Smooth muscle cell of the coronary artery (primary cell): ENCODE data around the gene USP17L13. TPM values are rescaled to one million over a fixed set of nuclear protein-coding genes. Genes with fewer than 3 reads are reported as not detected.

Source experiments
- total RNA-seq: library from RNA; depleted of rRNA; stranded (reverse); fragments of >200 nt; gene quantifications from 2 replicates; pipeline ENCODE4 v1.2.3, GENCODE V29; 2014; ENCODE audit warnings: low replicate concordance

The USP17L13 gene
- total RNA-seq: not detected in 2 replicates

GRCh38 chr4:9224596-9224995 lies at the start of gene USP17L13:
TSS of gene USP17L13 (plus strand) at chr4:9224896. CDS start at chr4:9224896, 0 bp downstream.

GRCh38 chr4:9210357-9210756 lies 14.3 kb upstream of the USP17L13 start, which contains the start of gene USP17L10:
TSS of gene USP17L10 (plus strand) at chr4:9210657. CDS start at chr4:9210657, 0 bp downstream.

GRCh38 chr4:9215105-9215504 lies 9.6 kb upstream of the USP17L13 start, which contains the start of gene USP17L11:
TSS of gene USP17L11 (plus strand) at chr4:9215405. CDS start at chr4:9215405, 0 bp downstream.

GRCh38 chr4:9219852-9220251 lies 4.8 kb upstream of the USP17L13 start, which contains the start of gene USP17L12:
TSS of gene USP17L12 (plus strand) at chr4:9220152. CDS start at chr4:9220152, 0 bp downstream.

GRCh38 chr4:9234085-9234484 lies 9.4 kb downstream of the USP17L13 start, which contains the start of gene USP17L15:
TSS of gene USP17L15 (plus strand) at chr4:9234385. CDS start at chr4:9234385, 0 bp downstream.

GRCh38 chr4:9243579-9243978 lies 18.9 kb downstream of the USP17L13 start, which contains the start of gene USP17L17:
TSS of gene USP17L17 (plus strand) at chr4:9243879. CDS start at chr4:9243879, 0 bp downstream.

GRCh38 chr4:9247953-9248680 lies 23.4 kb downstream of the USP17L13 start, which contains the start of gene USP17L18:
TSS of gene USP17L18 (plus strand) at chr4:9248630. CDS start at chr4:9248630, 0 bp downstream.

GRCh38 chr4:9253078-9253477 lies 28.4 kb downstream of the USP17L13 start, which contains the start of gene USP17L19:
TSS of gene USP17L19 (plus strand) at chr4:9253378. CDS start at chr4:9253378, 0 bp downstream.

GRCh38 chr4:9257824-9258223 lies 33.1 kb downstream of the USP17L13 start, which contains the start of gene USP17L20:
TSS of gene USP17L20 (plus strand) at chr4:9258124. CDS start at chr4:9258124, 0 bp downstream.

GRCh38 chr4:9262572-9262971 lies 37.9 kb downstream of the USP17L13 start, which contains the start of gene USP17L21:
TSS of gene USP17L21 (plus strand) at chr4:9262872. CDS start at chr4:9262872, 0 bp downstream.

GRCh38 chr4:9267319-9267718 lies 42.6 kb downstream of the USP17L13 start, which contains the start of gene USP17L22:
TSS of gene USP17L22 (plus strand) at chr4:9267619. CDS start at chr4:9267619, 0 bp downstream.

Other genes with a start within 250 kb of the USP17L13 start
- gene FAM90A26, start 54.5 kb upstream of the USP17L13 start, total RNA-seq: not detected in 2 replicates
- not detected in 2 replicates for gene USP17L10, start 14.2 kb upstream of the USP17L13 start, total RNA-seq
- gene USP17L11, start 9.5 kb upstream of the USP17L13 start, total RNA-seq: not detected in 2 replicates
- not detected in 2 replicates for gene USP17L12, start 4.7 kb upstream of the USP17L13 start, total RNA-seq
- not detected in 2 replicates for gene USP17L15, start 9.5 kb downstream of the USP17L13 start, total RNA-seq
- not detected in 2 replicates for gene USP17L17, start 19.0 kb downstream of the USP17L13 start, total RNA-seq
- gene USP17L18, start 23.7 kb downstream of the USP17L13 start, total RNA-seq: not detected in 2 replicates
- not detected in 2 replicates for gene USP17L19, start 28.5 kb downstream of the USP17L13 start, total RNA-seq
- gene USP17L20, start 33.2 kb downstream of the USP17L13 start, total RNA-seq: not detected in 2 replicates
- not detected in 2 replicates for gene USP17L21, start 38.0 kb downstream of the USP17L13 start, total RNA-seq
- not detected in 2 replicates for gene USP17L22, start 42.7 kb downstream of the USP17L13 start, total RNA-seq
- gene USP17L24, start 100.3 kb downstream of the USP17L13 start, total RNA-seq: not detected in 2 replicates
- not detected in 2 replicates for gene USP17L25, start 105.0 kb downstream of the USP17L13 start, total RNA-seq
- gene USP17L26, start 109.8 kb downstream of the USP17L13 start, total RNA-seq: not detected in 2 replicates
- gene USP17L5, start 114.5 kb downstream of the USP17L13 start, total RNA-seq: not detected in 2 replicates
- not detected in 2 replicates for gene USP17L27, start 119.3 kb downstream of the USP17L13 start, total RNA-seq
- gene USP17L28, start 124.0 kb downstream of the USP17L13 start, total RNA-seq: not detected in 2 replicates
- gene USP17L29, start 128.7 kb downstream of the USP17L13 start, total RNA-seq: not detected in 2 replicates
- gene USP17L30, start 138.2 kb downstream of the USP17L13 start, total RNA-seq: not detected in 2 replicates
- not detected in 2 replicates for gene DEFB131A, start 219.5 kb downstream of the USP17L13 start, total RNA-seq